ENCODE data around the gene TSPAN12.

TSPAN12 gene

GRCh38 chr7:120742372-120742771, 115.6 kb downstream of the TSPAN12 start:
- DNase-seq (ENCODE audit: low spot score), result no peak

GRCh38 chr7:120741371-120742042, 116.4 kb downstream of the TSPAN12 start:
- DNase-seq (ENCODE audit: low spot score), result no peak

- no peak for DNase-seq (ENCODE audit: low spot score)
Measured at GRCh38 chr7:120740348-120740747, 117.6 kb downstream of the TSPAN12 start.

GRCh38 chr7:120738816-120739215, 119.1 kb downstream of the TSPAN12 start:
- DNase-seq (ENCODE audit: low spot score), result no peak
